DOHH2 (cell line): ENCODE results near the gene EFHD2.

Source experiments
- H3F3A ChIP-seq: fragments of 200-600 bp; sonication (generic), shearing (Covaris generic); 2 replicates; pipeline ENCODE4 v1.6.0; 2016; ENCODE audit warnings: antibody characterized with exemption, mild to moderate bottlenecking; ENCODE audit not compliant: control insufficient read depth, insufficient read depth
- H3K27ac ChIP-seq: fragments of 200-600 bp; sonication (generic); 2 replicates; pipeline ENCODE4 v1.5.1; 2014; ENCODE audit warnings: low read depth, mild to moderate bottlenecking, low read length, moderate library complexity
- H3K27me3 ChIP-seq: fragments of 200-600 bp; sonication (generic); 2 replicates; pipeline ENCODE4 v1.6.1; 2014; ENCODE audit warnings: mild to moderate bottlenecking, low read length, mixed read lengths; ENCODE audit not compliant: control insufficient read depth
- H3K36me3 ChIP-seq: fragments of 200-600 bp; sonication (generic); 2 replicates; pipeline ENCODE4 v1.6.1; 2014; ENCODE audit warnings: mild to moderate bottlenecking, low read length, moderate library complexity, mixed read lengths; ENCODE audit not compliant: control insufficient read depth
- H3K4me1 ChIP-seq: fragments of 200-600 bp; sonication (generic); 2 replicates; pipeline ENCODE4 v1.6.1; 2014; ENCODE audit warnings: mild to moderate bottlenecking, low read length, mixed read lengths; ENCODE audit not compliant: control insufficient read depth
- H3K4me2 ChIP-seq: fragments of 200-600 bp; sonication (generic); 2 replicates; pipeline ENCODE4 v1.6.0; 2014; ENCODE audit warnings: mild to moderate bottlenecking, low read length, moderate library complexity
- H3K4me3 ChIP-seq: fragments of 200-600 bp; sonication (generic); 2 replicates; pipeline ENCODE4 v1.5.1; 2014; ENCODE audit warnings: mild to moderate bottlenecking, low read length, mixed read lengths
- H3K79me2 ChIP-seq: fragments of 200-600 bp; sonication (generic); 2 replicates; pipeline ENCODE4 v1.6.1; 2014; ENCODE audit warnings: mild to moderate bottlenecking, low read length, mixed read lengths; ENCODE audit not compliant: control insufficient read depth
- H3K9me2 ChIP-seq: fragments of 200-600 bp; sonication (generic); replicated peaks from 2 replicates; pipeline ENCODE4 v1.6.1; 2014; ENCODE audit warnings: mild to moderate bottlenecking, low read length, mixed read lengths; ENCODE audit not compliant: control insufficient read depth
- H3K9me3 ChIP-seq: fragments of 200-600 bp; sonication (generic); 2 replicates; pipeline ENCODE4 v1.6.1; 2014; ENCODE audit warnings: antibody characterized with exemption, low read length, mixed read lengths; ENCODE audit not compliant: control insufficient read depth, insufficient read depth
- H4K20me1 ChIP-seq: fragments of 200-600 bp; sonication (generic); 2 replicates; pipeline ENCODE4 v1.6.0; 2014; ENCODE audit warnings: low read depth, mild to moderate bottlenecking, antibody characterized with exemption, low read length, moderate library complexity; ENCODE audit not compliant: control insufficient read depth, insufficient read depth
- CTCF ChIP-seq: fragments of 200-600 bp; sonication (generic); IDR thresholded peaks from one replicate; pipeline ENCODE4 v1.5.1; 2014; ENCODE audit warnings: antibody characterized with exemption, mild to moderate bottlenecking, low read depth, low read length; ENCODE audit not compliant: poor library complexity, severe bottlenecking
- EZH2phosphoT487 ChIP-seq: fragments of 200-600 bp; sonication (generic); IDR thresholded peaks from 2 replicates; pipeline ENCODE4 v1.6.1; 2017; ENCODE audit warnings: borderline replicate concordance, mild to moderate bottlenecking, antibody characterized with exemption, low read length, moderate library complexity, mixed read lengths

EFHD2 gene

GRCh38 chr1:15411593-15412137 lies 2.0 kb downstream of the EFHD2 start:
- H3K4me3 ChIP-seq = peak overlapping the region; percentile 94
- H3K79me2 ChIP-seq = peaks cover 64% of the 10 kb centered on the region
- peaks cover 32% of the 10 kb centered on the region for H3K36me3 ChIP-seq
- H3K4me1 ChIP-seq = peaks cover 39% of the 10 kb centered on the region
- H3K27ac ChIP-seq = peak overlapping the region; percentile 13; the same call in 1 of the 2 replicates
- peaks cover 8% of the 10 kb centered on the region for H3F3A ChIP-seq
- H4K20me1 ChIP-seq = peaks cover 22% of the 10 kb centered on the region; the same call in 1 of the 2 replicates
- H3K4me2 ChIP-seq = peak overlapping the region; percentile 80
- TF ChIP-seq CTCF (no peak), EZH2phosphoT487 (no peak)
- H3K27me3 ChIP-seq = peaks cover 28% of the 10 kb centered on the region
- no peaks in the 10 kb centered on the region for H3K9me2 ChIP-seq
- H3K9me3 ChIP-seq = no peaks in the 10 kb centered on the region

DNA sequence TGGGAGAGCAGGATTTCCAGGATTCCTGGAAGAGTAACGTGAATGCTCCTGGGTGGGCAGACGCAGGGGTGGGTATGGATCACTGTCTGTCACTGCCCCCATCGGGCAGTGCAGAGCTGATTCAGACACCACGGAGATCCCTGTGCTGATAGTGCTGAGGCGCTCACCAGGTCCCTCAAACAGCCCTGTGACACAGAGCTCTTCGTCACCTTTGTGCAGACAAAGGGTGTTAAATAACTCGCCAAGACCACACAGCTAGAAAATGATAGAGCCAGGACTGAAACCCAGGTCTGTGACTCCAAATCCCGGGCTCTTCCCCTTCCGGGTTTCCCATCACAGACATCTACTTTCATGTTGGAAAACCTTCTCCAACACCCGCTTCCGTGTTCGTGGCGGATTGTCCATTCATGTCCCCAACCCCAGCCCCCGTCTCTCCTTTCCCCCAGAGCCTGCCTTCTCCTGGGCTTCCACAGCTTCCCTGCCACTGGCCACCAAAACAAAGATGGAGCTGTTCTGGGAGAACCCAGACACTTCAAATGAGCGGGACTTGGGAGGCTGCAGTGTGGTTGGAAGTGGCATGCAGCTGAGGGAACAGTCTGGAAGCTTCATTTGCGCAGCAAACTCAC lies 2.6 kb downstream of the EFHD2 start:
- Histone ChIP-seq H3K4me2 (peak overlapping the region; percentile 80), H3K9me3 (no peaks in the 10 kb centered on the region), H3K9me2 (no peaks in the 10 kb centered on the region), H4K20me1 (peaks cover 22% of the 10 kb centered on the region; the same call in 1 of the 2 replicates), H3K36me3 (peaks cover 32% of the 10 kb centered on the region), H3K79me2 (peaks cover 70% of the 10 kb centered on the region), H3K4me1 (peaks cover 45% of the 10 kb centered on the region), H3K27me3 (peaks cover 22% of the 10 kb centered on the region), H3K27ac (0 out of 2 replicates have a peak overlapping the region, but pooled peaks have one; percentile 13), H3K4me3 (peak overlapping the region; percentile 94), H3F3A (peaks cover 8% of the 10 kb centered on the region)
- TF ChIP-seq EZH2phosphoT487 (no peak), CTCF (no peak)

DNA sequence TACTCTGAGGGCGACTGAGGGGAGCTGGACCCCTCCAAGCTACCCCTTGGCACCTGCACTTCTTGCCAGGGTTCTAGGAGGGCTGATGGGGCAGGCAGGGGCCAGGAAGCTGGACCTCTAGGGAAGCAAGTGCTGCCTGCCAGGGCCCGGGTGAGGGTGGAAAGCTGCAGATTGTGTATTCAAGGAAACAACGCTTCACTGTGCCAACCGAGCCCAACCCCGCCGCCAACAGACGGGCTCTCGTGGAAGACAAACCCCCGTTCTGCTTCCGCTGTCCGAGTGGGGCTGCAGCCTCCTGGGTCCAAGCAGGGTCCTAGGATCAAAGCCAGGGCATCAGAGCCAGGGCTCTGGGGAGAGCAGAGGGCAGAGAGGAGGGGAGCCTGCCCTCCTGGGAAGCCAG lies 3.2 kb downstream of the EFHD2 start:
- Histone ChIP-seq H3K4me2 (no peak overlapping the region), H4K20me1 (peaks cover 22% of the 10 kb centered on the region; the same call in 1 of the 2 replicates), H3K4me3 (no peak overlapping the region), H3K79me2 (peaks cover 75% of the 10 kb centered on the region), H3K27ac (no peak overlapping the region), H3K9me2 (no peaks in the 10 kb centered on the region), H3F3A (peaks cover 8% of the 10 kb centered on the region), H3K36me3 (peaks cover 32% of the 10 kb centered on the region), H3K9me3 (no peaks in the 10 kb centered on the region), H3K4me1 (peaks cover 49% of the 10 kb centered on the region), H3K27me3 (peaks cover 16% of the 10 kb centered on the region)
- TF ChIP-seq CTCF (no peak), EZH2phosphoT487 (no peak)
